Activated CD8-positive, alpha-beta memory T cell treated with anti-CD3 and anti-CD28 coated beads for 48 hours (primary cell): Measurements from ENCODE around the gene GMDS.

Source experiments
- DNase-seq, 3 experiments: peaks; one replicate each; pipeline ENCODE4 v3.0.0-alpha.2; 2020; ENCODE audit warnings: low read depth in 2 of 3, low spot score in 2 of 3

Gene GMDS

DNA sequence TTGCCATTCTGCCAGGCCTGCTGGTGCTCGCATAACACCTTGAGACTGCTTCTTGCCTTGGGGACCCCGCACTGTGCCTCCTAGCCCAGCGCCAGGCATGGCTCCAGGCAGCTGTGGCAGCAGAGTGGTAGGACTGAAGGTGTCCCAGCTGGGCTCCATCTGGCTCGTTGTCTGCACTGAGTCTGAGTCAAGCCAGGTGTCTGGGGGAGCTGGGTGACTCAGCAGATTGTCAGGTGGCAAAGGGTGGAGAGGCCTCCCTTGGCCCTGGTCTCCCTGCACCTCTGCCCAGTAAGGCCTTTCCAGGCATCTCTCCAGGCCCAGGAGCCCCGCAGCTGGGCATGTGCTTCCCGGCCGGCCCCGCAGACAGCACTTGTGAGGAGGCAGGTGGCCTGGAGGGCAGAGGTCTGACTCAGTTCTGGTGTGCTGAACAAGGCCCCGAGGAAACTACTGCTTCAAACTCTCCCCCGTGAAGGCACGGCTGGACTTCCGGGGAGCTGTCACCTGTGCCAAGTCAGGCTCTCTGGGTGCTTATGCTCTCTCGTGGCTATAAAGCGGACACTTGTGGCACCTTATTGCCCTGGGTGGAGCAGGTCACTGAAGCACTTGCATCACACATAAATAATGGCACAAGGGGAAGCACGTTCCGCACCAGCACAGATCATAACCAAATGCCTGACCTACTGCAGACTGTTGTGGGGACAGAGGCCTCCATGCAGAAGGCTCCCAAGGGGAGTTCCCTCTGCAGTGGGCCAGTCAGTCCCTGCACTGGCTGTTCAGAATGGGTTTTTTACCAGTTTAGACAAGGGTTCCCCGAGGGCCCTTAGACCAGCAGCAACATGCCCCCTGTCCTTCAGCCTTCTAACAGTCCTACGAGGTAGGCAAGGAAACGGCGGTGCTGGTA lies 608.2 kb downstream of the GMDS start:
- no peak for DNase-seq

DNA sequence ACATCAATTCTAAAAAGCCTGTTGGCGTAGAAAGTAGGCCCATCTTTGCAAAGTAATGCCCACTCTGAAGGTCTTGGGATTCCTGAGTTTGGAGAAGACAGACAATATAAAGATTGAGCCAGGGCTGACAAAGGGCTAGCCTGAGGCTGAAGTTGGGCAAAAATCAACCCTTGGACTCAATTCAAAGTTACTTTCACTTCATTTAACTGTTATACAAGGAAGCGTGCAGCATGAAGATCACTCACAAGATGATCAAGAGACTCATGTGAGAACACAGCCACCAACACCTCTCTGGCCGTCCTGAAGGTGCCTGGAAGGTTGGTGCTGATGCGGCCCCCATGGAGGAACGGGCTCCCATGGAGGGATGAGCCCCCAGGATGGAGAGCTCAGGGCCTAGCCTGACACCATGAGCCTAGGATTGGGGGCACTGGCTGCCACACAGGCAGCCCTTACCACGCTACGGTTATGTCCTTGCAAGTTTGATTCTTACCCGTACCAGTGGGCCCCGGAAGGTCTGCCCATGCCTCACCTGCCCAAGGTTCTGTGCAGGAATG lies 609.1 kb downstream of the GMDS start:
- DNase-seq: no peak

DNA sequence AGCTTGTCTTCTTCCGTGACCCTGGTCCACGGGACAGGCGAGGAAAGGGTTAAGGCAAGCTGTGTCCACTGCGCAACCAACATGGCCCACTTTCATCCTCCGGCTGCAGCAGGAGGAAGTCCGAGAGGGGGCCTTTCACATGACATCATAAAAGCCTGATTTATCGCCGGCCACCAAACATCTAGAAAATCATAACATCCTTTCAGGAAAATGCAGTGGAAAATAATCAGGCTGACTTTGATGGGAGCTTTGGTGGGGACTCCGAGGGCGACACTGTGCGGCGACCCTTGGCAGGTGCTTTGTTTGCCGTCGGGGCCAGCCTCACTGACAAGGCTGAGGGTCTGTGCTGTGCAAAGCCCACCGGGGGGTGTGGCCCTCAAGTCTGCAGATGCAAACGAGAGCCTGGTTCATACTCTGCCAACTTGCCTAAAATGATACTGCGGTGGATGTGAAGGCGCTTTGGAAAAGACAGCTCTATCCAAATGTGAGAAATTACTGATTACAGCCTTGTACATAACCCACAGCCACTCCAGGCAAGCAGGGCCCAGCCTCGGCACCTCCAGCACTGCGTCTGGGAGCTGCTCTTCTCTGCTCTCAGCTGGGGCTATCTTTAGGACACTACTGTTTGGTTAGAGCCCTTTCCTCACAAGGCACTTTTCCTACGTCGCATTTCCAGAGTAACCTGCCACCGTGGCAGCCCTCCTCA lies 609.9 kb downstream of the GMDS start:
- DNase-seq: no peak

DNA sequence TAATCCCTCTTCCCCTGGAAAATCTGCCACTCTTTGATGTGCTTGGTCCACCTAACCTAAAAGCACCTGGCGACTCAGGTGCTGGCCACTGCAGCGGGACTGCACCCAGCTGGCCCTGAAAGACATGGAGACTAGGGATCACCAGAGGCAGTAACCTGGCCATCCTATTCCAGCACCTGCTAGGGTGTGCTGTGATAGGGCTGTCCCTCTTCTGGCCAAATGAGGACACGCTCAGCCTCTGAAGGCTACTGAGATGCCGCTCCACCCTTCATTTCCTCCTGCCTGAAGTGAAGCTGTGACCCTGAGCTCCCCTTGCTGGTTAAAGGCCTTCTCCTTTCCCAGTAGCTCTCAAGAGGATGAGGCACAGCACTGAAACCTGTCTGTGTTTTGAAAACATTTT lies 611.3 kb downstream of the GMDS start:
- DNase-seq: no peak

DNA sequence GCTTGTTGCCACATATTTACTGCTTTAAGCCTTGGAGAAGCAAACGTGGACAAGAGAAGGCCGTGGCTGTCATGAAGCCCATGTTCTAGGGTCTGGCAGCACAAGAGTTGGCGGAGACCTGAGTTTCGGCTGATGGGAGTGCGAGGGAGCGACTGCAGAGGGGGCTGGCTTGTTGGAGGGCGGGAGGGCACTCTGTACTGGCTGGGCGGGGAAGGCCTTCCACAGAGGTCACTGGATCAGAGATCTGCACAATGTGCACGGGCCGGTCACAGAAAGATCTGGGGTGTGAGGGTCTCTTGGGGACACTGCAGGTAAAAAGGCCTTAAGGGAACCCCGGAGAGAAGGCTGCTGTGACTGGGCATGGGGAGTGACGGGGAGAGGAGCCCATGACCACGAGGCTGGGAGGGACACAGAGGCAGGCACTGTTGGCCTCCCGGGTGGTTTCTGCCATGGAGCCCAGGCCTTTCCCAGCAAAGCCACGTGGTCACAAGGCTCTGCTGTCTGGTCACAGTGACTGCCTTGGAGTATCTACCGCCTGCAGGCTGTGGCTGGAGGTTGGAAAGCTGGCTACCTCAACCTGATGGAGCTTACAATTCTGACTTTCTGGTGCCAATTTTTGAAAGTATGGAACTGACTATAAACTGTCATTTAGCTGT lies 611.9 kb downstream of the GMDS start:
- DNase-seq: no peak

DNA sequence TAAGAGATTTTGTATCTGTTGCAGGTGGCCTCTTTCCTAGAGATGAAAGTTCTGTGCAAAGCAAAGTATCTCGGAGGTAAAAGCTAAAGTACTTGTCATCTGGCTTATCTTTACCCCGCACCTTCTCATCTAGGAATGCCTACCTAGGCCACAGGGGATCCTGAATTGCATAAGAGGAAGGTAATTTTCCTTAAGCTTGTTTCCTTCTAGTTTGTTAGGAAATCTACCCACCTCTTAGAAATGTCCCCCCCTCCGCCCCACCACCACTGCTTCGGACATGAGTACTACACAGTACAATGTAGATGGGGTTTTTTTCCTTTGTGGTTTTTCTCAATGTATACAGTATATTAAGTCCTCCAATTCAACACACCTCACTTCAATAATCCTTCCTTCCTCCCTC lies 614.2 kb downstream of the GMDS start:
- no peak for DNase-seq

DNA sequence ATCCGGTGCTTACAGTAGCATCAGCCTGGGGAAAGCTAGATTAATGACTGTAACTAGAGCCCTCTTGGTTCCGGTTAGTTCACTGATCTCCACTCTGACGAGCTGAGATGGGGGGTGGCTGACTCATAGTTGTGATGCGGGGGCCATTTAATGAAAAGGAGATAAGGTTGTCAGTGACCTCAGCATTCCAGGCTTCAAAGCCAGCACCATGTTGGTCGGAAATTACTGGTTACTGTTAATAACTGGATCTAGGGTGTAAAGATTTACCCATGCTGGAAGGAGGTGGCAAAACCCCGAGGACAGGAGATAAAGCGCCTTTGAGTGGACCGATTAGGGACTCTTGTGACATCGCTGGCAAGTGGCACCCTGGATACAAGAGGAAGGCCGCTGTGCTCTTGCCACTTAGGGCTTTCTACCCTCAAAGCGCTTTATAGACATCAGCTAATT lies 614.6 kb downstream of the GMDS start:
- DNase-seq: no peak

DNA sequence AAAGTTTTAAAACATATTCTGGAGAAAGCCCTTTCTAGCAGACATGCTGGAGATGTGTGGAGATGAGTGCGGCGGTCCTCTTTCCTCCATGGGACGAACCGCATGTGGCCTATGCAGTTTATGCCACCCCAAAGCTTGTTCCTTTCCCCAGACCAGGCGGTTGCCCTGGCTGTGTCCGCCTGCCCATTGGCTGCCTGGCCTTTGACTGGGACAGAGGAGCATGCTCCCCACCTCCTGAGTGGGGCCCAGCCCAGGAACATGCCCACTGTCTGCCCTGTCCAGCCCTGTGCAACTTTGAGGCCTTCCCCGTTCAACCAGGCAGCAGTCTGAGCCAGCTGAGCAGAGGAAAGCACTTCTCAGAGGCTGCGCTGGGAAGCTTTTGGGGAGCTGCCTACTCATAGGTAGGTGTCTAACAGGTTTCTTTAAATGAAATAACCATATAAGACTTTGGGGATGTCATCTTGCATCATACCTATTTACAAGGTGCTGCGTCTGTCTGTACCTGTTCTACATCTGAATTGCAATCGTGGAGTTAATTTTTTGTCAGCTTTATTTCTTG lies 615.1 kb downstream of the GMDS start:
- DNase-seq: no peak

DNA sequence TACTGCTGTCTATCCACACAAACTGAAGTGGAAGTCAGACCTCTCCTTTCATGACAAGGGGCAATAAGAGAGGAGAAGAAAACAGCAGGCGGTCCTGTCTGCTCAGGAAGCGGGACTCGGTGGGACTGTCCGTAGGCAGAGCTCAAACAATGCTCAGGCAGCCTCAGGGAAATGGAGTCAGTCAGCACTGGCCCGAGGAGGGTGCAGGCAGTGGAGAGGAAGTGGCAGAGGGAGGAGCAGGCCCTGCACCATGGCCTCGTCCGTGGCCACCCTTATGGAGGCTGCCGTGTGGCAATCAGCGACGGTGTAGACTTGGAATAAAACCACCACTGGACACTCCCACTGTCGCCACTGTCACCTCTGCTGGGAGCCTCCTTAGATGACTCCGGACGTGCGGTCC lies 616.1 kb downstream of the GMDS start:
- no peak for DNase-seq

DNA sequence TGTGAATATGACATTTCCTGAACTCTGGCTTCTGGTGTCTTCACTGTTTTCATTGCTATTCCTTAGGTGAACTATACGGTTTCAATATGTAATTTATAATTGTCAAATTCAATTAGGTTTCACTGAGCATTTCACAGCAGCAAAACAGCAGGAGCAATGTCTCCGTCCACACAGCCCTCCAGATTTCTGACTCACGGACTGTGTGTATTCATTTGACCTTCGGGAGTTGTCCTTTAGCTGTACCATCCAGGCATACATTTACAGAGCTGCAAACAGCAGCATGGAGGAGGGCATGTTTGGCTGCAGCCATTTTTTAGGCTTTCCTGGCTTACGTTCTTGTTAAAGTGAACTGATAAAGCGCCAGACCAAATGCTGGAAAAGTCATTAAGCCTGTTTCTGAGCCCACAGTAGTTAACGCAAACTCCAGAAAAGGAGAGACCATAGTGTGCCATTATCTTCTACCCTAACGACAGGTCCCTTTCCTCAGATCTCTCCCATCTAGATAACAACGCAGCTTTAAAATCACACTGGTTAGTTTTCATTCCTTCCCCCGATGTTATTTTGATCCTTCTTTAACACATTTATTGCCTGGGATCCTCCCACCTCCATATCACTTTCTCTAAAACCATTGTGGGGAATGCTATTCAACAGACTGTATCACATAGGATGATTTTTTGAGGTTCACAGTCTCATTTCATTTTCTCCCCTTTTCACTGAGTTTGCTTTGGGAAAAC lies 617.4 kb downstream of the GMDS start:
- no peak for DNase-seq

DNA sequence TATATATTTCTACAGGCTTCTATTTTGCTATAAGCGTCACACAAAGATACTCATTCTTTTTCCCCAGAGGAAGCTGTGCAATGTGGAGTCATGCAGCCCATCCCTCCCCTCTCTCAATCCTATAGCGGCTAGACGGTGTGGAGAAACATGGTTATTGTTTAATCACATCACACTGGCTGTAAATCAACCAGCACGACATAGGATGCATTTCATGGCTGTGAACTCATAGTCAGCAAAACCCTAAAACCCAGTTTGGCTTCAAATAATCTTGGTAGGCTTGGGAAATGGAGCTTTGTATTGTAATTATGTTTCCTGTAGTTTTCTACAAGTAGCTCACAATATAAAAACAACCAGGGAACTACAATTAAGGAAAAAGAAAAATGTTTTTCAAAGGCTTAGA lies 618.9 kb downstream of the GMDS start:
- no peak for DNase-seq

DNA sequence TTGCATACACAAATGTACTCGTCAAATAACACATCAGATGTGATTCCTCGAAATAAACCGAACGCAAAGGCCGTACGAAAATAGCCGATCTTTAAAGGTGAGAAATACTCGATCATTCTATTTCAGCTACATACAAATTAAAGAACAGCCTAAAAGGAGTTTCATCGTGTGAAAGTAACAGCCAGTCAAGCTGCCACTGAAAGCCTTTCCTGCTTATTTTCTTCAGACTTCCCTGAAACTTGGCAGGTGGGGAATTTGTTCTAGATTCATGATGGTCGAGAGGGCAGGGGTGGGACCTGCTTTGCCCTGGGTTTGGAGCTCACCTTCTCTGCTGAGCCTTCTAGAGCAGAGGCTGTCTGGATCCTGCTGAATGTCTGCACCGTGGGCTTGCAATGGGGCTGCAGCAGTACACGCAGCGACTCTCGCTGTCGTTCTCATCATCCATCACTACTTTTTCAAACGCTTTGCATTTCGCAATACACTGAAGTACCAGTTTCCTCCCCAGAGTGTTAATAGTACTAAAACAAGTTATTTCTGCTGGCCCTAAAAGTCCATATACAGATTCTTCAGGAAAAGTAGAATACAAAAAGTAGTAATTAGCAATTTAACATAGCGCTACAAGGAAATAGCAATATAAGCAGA lies 619.5 kb downstream of the GMDS start:
- DNase-seq: no peak

DNA sequence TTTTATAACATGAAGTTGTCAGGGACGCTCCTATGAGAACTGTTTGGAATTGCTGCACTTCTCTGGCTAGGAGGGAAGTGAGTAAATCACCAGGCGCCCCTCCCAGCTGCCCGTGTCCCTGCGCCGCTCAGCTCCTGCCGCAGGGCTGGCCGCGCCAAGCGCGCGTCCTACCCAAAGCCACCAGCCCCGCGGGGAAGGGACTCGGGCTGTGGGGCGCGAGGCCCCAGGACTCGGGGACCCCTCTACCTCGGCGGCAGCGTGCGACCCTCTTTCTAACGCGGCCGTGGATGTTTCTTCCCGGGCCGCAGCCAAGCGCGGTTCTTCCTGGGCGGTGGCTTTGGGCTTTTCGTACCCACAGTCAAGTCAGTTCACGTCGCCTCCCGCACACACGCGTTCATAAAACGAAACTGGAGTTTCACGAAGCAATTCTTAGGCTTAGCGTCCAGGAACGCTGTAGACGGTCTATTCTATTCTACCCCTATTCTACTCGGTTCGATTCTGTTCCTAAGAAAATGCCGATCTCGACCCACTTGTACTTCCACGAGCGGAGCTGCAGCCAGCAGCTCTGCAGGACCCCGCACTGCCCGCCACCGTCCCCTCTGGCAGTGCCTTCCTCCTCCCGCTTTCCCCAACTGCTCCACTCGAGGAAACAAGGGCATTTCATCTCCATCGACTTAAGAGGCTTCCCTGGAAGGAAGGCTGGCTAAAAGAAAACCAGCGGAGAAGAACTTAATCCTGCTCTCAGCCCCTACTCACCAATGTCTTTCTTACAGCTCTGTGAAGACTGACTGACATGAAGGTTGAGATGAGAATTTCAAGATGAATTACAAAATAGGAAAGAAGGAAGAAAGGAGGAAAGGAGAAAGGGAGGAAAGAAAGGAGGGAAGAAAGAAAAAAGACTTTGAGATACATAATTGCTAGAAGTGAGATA lies 620.3 kb downstream of the GMDS start:
- no peak for DNase-seq

DNA sequence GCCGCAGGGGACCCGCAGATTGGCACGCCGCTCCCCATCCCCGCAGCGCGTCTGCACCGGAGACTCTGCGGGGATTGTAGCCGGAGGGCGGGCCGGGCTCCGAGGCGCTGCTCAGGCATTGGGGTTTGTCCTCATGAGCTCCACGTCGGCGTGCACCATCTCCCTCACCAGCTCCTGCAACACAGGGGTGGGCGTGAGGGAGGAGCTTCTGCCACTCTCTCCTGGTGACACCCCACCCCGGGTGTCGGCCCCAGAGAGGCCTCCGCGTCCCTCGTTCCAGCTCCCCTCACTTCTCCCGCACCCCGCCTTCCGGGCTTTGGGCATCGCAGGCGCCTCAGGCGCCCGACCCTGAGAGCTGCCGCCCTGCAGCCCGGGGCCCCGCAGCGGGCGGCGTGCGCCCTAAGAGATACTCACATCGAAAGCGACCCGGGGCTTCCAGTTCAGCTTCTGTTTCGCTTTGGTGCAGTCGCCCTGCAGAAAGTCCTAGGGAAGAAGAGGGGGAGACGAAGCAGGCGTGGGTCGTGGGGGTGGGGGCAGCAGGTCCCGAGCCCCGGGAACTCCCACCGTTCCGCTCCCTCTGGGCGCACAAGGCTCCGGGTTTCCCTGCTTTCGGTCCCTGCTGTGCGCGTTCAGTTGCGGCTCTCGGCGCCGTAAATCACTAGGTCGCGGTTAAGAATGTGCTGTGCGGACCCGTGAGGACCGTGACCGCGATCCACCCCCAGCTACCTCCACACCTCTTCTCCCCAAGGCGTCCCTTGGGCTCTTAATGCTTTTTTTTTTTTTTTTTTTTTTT lies 621.2 kb downstream of the GMDS start:
- DNase-seq: no peak

DNA sequence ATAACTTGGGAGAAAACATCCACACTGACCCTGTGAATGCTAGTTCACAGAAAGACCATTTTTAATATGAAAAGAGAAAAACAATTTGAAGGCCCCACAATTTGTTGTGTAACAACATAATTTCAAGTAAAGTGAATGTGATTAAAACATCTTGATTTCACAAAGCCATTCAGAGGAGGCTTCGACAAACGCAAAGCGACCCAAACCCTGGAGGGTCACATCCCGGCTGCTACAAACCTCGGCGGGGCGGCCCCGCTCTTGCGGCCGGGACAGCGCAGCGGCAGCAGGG lies 621.7 kb downstream of the GMDS start:
- DNase-seq: no peak

DNA sequence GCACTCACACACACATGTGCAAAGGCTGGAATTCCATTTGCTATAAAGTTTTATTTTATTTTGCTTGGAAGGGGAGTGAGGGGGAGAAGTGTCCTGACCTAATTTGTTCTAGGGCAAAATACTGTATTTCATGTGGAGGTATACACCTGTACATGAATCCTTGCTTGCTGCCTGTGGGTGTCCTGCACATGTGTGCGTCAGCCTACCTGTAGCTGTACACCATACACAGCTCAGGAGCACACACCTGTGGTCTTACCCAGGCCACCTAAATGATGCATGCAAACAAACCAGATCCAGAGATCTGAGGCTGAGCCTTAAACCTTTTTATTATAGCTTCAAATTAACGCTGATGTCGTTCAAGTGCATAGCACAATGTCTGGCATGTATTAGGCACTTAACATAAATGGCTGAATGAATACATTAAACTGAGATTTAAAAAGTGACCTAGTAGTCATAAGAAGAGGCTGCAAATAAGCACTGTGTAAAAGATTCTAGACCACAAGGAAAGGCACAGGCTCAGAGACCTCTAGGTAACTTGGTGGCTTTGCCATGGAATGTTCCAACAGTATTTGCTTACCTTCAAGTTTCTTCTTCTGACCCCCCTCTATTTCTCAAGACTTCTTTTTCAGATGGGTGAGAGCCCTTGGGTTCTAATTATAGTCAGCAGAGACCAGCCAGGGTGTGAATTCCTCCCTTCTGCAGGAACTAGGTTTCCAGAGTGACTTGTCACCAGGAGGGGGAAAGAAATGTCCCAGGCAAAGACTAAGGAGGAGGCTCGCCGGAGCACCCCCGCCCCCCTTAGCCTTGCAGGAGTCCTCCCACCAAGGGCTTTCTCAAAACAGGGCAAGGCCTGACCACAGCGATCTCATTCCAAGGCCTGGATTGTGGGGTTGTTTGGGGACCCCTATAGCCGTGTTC lies 622.3 kb downstream of the GMDS start:
- DNase-seq: no peak

DNA sequence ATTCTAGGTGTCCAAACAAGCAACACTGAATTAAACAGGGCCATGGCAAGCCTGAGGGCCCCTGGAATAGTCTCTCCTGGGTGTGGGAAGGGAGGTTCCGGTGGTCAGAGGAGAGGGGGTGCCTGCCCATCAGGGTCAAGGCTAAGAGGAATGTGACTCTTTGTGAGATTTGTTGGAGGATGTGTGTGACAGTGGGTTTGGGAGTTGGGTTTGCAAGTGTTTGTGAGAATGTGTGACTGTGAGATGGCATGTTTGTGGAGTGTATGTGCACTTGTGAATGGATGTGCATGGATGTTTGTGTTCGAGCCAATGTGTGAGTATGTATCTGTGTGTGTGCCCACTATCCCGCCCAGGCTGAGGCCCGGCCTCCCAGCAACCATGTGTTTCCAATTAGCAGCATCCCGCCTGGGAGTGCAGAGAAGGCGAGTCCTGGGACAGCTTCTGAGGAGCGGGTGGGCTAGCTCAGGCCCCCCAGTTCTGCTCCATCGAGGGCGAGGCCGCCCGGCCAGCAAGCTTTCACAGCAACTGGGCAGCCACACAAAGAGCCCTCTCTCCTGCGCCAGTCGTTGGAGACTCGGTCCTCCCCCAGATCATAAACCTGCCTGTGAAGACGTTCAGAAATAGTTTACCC lies 623.1 kb downstream of the GMDS start:
- no peak for DNase-seq
